GM18505 (cell line): ENCODE results near the gene NFS1.
"Not testable (repeated sequence)": the region's sequence is repeated elsewhere in the genome, so short reads cannot be mapped to it uniquely, and the experiment has no call there.

ENCODE experiments used
- ATAC-seq: cut with Tn5 transposase; IDR thresholded peaks from one replicate; pipeline ENCODE4 v1.9.1; 2021; ENCODE audit not compliant: unreplicated experiment
- POLR2A ChIP-seq: IDR thresholded peaks from 4 replicates; pipeline ENCODE4 v1.6.1; 2011; ENCODE audit warnings: borderline replicate concordance; ENCODE audit not compliant: insufficient read depth, insufficient read length; ENCODE audit errors: extremely low read depth

NFS1 gene

DNA sequence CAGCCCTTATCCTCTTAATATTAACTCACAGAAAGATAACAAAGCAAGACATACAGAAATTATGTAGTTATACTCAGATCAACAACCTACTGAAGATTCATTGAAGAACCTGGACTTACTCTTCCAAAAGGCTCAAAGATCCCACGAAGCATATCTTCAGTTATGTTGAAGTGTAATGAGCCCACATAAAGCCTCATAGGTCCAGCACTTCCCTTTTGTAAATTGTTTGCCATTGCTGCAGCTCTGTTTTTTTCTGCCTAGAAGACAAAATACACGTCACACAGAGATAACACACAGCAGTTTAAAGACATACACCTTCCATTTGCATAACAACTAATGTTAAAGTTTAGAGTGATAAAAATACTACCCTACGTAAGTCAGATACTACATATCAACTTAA is 22.5 kb upstream of the NFS1 start:
- TF ChIP-seq POLR2A = peak; percentile 26
- ATAC-seq = no peak

GRCh38 chr20:35721219-35721618 is 22.1 kb upstream of the NFS1 start:
- no peak for ATAC-seq

DNA sequence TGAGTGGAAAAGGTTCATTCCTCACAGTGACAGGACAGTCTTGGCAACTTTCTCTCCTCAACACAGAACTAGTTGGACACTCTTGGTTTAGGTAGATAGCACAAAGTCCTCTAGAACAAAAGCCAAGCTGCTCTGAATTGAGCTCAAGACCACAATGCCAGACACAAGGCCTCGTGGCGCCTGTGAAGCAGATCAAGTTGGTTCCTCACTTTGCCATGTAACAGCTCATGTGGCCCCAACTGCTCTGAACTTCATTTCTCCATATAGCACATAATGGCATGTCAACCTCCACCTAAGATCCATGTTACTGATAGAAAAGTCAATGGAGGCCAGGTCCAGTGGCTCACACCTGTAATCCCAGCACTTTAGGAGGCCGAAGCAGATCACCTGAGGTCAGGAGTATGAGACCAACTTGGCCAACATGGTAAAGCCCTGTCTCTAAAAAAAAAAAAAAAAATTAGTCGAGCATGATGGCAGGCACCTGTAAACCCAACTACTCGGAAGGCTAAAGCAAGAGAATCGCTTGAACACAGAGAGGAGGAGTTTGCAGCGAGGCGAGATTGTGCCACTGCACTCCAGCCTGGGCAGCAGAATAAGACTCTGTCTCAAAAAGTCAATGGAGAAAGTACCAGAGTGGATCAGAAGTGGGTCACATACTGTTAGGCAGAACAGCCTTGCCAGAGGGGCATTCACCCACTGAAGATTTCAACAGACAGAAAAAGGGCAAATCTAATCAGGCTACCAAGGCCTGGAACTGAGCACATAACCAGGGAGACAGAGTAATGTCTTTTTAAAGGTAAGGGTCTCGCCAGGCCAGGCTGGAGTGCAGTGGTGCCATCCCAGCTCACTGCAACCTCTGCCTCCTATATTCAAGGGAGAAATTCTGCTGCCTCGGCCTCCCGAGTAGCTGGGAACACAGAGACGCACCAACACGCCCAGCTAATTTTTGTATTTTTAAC is 21.3 kb upstream of the NFS1 start:
- ATAC-seq = no peak
- no peak for TF ChIP-seq POLR2A

More at GRCh38 chr20:35721219-35721618, 22.1 kb upstream of the NFS1 start:
- TF ChIP-seq POLR2A = peak; percentile 5

GRCh38 chr20:35719717-35720116 is 20.6 kb upstream of the NFS1 start:
- no peak for ATAC-seq
- TF ChIP-seq POLR2A = no peak

DNA sequence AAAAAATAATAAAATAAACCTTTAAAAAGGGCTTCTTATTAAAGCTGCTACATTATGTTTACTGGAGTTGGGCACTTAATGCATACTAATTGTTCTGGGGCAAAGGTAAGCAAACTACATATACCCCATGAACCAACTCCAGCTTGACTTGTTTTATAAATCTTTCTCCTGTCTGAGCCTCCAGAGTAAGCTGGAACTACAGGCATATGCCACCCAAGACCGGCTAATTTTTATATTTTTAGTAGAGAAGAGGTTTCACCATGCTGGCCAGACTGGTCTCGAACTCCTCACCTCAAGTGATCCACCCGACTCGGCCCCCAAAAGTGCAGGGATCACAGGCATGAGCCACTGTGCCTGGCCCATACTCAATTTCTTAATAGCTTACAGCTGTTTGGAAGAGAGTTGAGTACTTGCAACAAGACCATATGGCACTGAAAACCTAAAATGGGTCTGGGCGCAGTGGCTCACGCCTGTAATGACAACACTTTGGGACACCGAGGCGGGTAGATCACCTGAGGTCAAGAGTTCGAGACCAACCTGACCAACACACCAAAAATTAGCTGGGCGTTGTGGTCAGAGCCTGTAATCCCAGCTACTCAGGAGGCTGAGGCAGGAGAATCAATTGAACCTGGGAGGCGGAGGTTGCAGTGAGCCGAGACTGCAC is 20.0 kb upstream of the NFS1 start:
- ATAC-seq = no peak
- no peak for TF ChIP-seq POLR2A

- not testable (repeated sequence) for ATAC-seq
Measured at GRCh38 chr20:35718321-35718720, 19.2 kb upstream of the NFS1 start.

- ATAC-seq = no peak
- no peak for TF ChIP-seq POLR2A
Measured at GRCh38 chr20:35716330-35716729, 17.2 kb upstream of the NFS1 start.

GRCh38 chr20:35715652-35716051 is 16.5 kb upstream of the NFS1 start:
- no peak for TF ChIP-seq POLR2A
- no peak for ATAC-seq

DNA sequence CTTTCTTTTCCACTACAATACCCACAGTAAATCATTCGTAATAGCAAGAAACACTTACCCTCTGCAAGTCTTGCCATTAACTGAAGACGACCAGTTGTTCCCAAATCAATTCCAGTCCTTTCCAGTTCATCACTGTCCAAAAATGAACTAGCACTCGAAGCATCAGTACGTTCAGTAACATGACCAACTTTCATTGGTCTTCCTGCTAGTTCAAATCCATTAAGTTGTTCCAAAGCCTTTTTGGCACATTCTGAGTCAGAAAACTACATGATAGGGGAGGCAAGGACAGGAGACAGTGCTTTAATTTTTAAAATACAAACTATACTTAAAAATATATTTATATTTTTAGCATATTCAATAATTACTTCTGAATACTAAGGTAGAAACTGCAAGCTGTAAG is 15.0 kb upstream of the NFS1 start:
- no peak for ATAC-seq
- TF ChIP-seq POLR2A = no peak

DNA sequence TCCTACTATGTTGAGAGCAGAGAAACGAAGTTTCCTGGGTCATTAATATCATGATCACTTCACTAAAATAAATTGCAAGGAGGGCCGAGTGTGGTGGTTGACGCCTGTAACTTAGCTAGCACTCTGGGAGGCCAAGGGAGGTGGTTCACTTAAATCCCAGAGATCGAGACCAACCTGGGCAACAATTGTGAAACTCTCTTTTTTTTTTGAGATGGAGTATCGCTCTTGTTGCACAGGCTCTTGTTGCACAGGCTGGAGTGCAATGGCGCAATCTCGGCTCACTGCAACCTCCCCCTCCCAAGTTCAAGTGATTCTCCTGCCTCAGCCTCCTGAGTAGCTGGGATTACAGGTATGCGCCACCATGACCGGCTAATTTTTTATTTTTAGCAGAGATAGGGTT is 14.0 kb upstream of the NFS1 start:
- ATAC-seq = not testable (repeated sequence)

DNA sequence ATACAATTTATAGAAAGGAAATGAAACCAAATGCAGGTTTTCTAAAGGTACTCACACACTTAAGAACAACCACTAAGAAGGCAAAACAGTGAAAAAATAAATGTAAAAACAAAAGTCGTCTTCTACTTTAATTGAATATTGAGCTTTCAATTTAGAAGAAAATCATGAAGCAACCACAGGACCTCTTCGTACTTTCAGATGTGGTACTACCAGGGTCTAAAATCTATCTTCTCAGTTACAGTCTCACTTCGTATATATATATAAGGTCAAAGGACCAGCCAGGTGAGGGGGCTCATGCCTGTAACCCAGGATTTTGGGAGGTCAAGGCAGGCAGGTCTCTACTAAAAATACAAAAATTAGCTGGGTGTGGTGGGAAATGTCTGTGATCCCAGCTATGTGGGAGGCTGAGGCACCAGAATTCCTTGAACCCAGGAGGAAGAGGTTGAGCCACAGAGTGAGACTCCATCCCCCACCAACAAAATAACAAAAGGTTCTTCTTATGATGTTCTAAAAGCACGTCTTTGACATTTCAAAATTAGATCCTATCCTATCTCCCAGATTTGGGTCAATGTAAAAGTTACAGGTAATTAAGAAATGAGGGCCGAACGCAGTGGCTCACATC is 12.5 kb upstream of the NFS1 start:
- no peak for ATAC-seq
- no peak for TF ChIP-seq POLR2A

DNA sequence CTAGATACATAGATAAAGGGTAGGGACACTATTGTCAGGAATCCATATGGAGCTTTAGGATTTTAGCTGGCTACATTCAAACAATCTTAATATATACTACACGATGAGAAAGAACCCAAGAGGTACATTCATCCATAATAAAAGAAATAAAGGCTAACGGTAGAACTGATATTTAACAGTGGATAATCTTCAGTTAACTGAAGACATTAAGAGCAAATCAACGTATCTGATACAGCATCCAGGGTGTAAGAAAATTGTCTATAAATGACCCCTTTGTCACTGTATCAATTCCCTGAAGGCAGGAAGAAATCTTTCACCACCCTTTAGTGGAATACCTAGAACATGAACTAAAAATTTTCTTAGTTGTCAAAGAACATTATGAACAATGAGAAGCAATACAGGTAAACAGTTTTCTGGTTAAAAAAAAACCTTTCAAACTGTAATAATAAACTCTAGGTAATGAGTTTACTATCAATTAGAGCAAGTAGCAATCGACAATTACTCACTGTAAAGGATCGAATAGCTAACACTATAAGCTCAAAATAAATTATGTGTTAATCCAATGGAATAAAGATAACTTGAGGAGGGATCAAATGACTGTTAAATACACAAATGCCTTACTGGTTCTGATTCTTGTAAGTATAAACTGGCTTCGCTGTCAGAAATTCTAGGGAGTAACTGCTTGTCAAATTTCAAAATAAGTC is 11.9 kb upstream of the NFS1 start:
- ATAC-seq = no peak
- no peak for TF ChIP-seq POLR2A

DNA sequence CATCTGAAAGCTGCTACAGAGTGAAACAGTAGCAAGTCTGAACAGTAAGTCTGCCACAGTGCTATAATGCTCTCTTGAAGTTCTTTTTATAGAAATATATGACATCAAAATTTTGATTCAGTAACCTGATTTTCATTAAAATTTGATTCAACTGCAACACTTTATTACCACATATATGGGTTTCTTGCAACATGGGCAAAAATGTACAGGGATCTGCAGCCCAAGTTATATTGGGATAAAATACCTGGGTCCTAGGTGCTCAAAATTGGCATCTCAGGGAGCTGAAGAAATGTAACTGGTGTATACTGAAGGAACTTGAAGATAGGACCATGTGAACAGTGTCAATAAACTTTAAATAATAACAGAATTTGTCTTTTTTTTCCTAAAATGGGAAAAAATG is 10.9 kb upstream of the NFS1 start:
- no peak for ATAC-seq
- no peak for TF ChIP-seq POLR2A
